ENCODE measurements around the gene KRT8.

KRT8 gene

DNA sequence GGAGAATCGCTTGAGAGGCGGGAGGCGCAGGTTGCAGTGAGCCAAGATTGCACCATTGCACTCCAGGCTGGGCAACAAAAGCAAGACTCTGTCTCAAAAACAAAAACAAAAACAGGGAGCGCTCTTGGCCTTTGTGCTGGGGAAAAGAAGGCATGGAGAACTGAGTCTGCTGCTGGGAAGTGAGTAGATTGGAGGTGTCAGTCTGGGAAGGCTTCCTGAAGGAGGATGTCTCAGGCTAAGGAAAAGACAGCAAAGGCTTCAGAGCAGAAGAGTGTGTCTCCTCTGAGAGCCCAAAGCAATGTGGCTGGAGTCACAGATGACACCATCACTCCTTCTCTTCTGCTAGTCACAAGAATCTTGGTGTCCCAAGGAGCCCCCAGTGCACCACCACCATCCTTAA, 23.1 kb upstream of the KRT8 start:
- intact Hi-C loops (cut with DNase I), result no loop called here
- DNase-seq, result no peak

- DNase-seq, result no peak
- intact Hi-C loops (cut with DNase I), result no loop called here
These were observed 21.8 kb upstream of the KRT8 start for GRCh38 chr12:52926596-52927234.

DNA sequence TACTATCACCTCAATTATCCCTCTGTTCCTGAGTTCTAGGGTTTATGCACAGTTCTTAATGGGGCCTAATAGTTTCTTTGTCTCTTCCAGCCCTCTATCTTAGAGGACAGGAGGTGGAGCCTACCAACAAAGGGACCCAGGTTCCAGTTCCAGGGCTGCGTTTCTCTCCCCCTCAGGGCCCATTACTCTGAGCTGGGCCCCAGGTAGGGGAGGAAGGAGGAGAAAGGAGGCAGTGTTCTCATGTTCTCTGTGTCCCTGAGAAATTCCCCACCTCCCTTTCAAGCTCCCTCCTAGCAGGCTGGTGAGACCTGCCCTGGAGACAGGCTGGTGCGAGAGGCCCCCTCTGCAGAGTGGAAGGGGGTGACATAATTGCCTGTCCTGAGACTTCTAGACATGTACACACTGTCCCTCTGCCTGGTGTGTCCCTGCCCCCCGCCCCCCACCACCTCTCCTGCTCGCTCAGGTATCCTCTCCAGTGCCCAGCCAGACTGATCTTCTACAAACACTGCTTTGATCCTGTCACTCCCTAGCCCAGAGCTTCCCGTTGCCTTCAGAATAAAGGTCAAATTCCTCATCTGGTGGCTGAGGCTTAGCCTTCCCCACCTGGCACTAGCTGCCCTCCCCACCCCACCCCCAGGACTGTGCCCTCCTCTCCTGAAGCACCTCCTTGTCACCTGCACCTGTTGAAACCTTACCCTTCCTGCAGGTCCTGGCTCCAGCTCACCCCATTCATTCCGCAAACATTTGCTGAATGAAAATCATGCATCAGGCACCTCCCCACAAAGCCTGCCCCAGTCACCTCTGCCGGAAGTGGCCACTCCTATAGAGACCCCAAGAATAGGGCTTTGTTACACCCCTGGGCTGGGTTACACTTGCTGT, 21.1 kb upstream of the KRT8 start:
- intact Hi-C loops (cut with DNase I), result no loop called here
- no peak for DNase-seq

- DNase-seq, result no peak
- intact Hi-C loops (cut with DNase I), result no loop called here
These were observed 20.2 kb upstream of the KRT8 start for GRCh38 chr12:52924764-52925716.

GRCh38 chr12:52921488-52922165, 16.8 kb upstream of the KRT8 start:
- intact Hi-C loops (cut with DNase I), result no loop called here
- DNase-seq, result no peak

GRCh38 chr12:52920937-52921336, 16.1 kb upstream of the KRT8 start:
- DNase-seq, result no peak
- intact Hi-C loops (cut with DNase I), result no loop called here

DNA sequence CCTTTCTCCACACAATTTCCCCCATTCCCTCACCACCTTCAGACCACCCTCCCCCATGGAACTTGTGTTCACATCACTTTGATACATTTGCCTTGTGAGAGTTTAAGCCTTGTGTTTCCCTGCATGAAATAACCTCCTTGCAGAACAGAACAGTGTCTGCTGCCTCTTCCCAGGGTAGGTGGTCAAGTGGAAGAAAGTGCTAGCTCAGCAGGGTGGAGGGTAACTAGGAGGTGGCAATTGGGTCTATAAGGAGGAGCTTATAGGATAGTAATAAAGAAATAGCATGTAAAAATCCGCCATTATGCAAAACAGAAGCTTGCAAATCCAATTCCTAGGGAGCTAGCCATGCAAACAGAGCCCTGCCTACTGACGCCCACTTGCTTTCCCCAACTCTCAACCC, 13.9 kb upstream of the KRT8 start:
- DNase-seq, result no peak
- intact Hi-C loops (cut with DNase I), result no loop called here

DNA sequence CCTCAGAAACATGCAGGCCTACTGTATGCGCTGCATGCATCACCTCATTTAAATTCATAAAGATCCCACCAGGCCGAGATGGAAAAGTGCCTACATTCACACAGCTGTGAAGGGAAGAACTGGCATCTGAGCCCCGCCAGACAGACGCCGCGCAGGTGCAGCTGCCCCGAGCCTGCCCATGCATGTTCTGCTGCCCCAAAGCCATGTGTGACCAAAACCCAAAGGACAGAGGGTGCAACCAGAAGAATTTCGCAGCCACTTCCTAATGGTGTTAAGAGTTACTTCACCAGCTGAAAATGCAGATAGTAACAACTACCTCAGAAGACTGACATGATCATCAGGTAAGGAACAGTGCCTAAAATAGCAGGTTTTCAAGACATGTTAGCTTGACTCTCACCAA, 13.5 kb upstream of the KRT8 start:
- intact Hi-C loops (cut with DNase I), result no loop called here
- no peak for DNase-seq

- DNase-seq, result no peak
- intact Hi-C loops (cut with DNase I), result no loop called here
These were observed 12.9 kb upstream of the KRT8 start for GRCh38 chr12:52917800-52918199.

DNA sequence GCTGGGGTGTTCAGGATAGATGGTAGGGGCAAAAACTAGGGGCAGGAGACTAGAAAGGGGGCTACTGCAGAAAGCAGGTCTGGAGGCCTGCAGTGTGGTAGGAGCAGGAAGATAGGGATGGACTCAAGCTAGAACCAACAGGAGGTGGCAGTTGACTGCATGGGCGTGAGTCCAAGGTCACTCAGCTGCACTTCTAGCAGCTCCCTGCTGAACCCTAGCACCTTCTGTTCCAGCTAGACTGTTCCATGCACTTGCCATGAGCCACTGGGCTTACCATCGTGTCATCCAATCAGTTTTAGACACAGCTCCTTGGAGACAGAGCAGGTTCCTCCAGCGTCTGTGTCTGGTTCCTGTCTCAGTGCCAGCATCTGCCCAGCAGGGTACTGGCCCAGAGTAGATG, 11.3 kb upstream of the KRT8 start:
- intact Hi-C loops (cut with DNase I), result no loop called here
- DNase-seq, result no peak

- intact Hi-C loops (cut with DNase I), result no loop called here
- no peak for DNase-seq
These were observed 10.8 kb upstream of the KRT8 start for GRCh38 chr12:52915637-52916036.

- no peak for DNase-seq
- intact Hi-C loops (cut with DNase I), result no loop called here
These were observed 9.8 kb upstream of the KRT8 start for GRCh38 chr12:52914576-52915121.

- no peak for DNase-seq
- intact Hi-C loops (cut with DNase I), result no loop called here
These were observed 8.6 kb upstream of the KRT8 start for GRCh38 chr12:52913431-52913821.

DNA sequence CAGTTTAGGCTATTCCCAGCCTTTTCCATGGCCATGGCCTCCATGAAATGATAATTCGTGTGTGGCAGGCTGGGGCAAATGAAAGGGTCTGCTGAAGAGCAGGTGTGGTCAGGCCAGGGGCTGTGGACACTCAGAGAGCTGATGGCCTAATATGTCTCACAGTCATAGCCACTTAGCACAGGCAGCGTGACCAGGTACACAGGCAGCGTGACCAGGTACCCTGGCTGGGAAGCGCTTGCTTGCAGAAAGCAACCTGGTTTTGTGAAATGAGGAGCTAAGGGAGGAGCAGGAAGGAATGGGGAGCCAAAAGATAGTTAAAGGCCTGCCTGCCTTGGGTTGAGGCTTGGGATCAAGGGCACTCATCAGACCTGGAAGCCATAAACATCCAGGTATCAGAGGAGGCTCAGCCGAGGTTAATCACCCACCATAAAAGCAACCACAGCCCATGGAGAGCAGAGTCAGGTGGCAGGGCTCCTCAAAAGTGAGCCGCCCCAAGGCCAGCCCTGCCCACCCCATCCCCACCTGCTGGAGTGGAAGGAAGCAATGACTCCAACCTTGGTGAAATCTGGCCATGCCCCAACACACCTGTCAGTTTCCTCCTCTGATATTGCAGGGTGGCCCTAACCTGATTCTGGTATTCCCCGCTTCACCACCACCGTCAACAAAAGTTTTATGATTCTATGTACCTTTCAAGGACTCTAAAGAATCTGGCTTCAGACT, 8.0 kb upstream of the KRT8 start:
- DNase-seq, result no peak
- intact Hi-C loops (cut with DNase I), result no loop called here

DNA sequence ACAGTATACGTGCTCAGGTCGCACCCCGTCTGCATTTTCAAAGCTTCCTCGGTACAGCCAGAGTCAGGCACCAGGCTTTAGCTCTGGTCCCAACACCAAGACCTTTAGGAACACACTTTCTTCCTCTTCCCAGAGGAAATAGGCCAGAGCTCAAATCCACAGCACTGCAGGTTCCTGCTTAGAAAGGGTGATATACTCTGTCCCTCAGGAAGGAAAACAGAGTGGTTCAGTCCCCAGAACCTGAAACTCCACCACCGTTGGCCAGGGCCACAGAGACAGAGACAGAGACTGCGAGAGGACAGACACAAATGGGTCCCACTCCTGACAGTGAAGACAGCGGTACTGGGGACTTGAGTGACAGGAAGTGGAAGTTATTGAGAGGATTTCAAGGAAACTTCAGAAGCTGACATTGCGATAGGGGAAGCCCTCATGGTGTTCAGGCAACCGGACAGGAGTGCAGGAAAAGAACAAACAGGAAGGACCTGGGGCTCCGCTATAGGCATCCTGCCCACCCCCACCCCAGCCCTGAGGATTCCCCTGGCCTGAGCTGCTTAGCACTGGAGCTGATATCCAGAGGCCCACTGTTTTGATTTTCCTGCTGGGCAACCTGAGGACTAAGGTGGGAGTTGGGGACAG, 5.5 kb upstream of the KRT8 start:
- DNase-seq, result no peak
- intact Hi-C loops (cut with DNase I), result no loop called here

DNA sequence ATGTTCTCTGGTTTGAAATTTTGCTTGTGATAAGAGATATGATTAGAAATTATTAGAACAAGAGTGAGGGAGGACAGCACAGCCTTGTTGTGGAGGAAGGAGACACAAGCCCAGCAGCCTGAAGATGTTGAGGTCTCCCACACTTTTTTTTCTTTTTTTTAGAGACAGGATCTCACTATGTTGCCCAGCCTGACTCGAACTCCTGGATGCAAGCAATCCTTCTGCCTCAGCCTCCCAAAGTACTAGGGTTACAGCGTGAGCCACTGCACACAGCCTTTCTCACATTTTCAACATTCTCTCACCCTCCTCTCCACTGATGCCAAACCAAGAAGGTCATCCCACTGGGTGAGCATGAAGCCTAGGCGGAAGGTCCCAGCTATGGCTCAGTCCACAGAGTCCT, 4.9 kb upstream of the KRT8 start:
- intact Hi-C loops (cut with DNase I), result no loop called here
- no peak for DNase-seq

GRCh38 chr12:52909331-52909730, 4.5 kb upstream of the KRT8 start:
- DNase-seq, result no peak
- intact Hi-C loops (cut with DNase I), result no loop called here

Measured in head of caudate nucleus (tissue), 42 donors.